Measurements from ENCODE around the gene FABP3. TPM values are rescaled to one million over a fixed set of nuclear protein-coding genes. Genes with fewer than 3 reads are reported as not detected.

Gene FABP3
- total and polyA plus RNA-seq, 2 of the 4 experiments (the other 2 are of a cell fraction): 4.8 to 8.6 TPM

DNA sequence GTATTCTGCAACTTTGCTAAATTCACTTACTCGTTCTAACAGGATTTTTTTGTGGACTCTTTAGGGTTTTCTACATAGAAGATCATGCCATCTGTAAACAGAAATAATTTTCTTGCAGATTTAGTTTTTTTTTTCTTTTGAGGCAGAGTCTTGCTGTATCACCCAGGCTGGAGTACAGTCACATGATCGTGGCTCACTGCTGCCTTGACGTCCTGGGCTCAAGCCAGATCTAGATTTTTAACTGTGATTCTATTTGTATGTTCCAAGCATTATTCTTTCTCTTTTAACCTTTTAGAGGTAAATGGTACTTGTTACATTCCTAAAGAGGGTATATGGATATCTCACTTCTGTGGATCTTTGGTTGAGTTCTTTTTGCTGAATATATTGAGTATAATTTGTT lies 18.6 kb downstream of the FABP3 start:
- H3K4me3 ChIP-seq (ENCODE audit: insufficient read depth, low read depth, low read length): no peak overlapping the region
- H2BK5ac ChIP-seq (ENCODE audit: low read depth, low read length, poor library complexity, severe bottlenecking): no peak overlapping the region
- H2AK5ac ChIP-seq (ENCODE audit: low read depth, low read length): no peak overlapping the region
- ChIA-PET POLR2A (ENCODE audit: unreplicated experiment) (no interaction called here), CTCF (no interaction called here)
- BruUV-seq (replicated peaks): no TSS peak
- TF ChIP-seq, protein P1, sequence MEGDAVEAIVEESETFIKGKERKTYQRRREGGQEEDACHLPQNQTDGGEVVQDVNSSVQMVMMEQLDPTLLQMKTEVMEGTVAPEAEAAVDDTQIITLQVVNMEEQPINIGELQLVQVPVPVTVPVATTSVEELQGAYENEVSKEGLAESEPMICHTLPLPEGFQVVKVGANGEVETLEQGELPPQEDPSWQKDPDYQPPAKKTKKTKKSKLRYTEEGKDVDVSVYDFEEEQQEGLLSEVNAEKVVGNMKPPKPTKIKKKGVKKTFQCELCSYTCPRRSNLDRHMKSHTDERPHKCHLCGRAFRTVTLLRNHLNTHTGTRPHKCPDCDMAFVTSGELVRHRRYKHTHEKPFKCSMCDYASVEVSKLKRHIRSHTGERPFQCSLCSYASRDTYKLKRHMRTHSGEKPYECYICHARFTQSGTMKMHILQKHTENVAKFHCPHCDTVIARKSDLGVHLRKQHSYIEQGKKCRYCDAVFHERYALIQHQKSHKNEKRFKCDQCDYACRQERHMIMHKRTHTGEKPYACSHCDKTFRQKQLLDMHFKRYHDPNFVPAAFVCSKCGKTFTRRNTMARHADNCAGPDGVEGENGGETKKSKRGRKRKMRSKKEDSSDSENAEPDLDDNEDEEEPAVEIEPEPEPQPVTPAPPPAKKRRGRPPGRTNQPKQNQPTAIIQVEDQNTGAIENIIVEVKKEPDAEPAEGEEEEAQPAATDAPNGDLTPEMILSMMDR (conservative IDR thresholded peaks at IDR 0.05; ENCODE audit: low read depth, low read length): no peak
- no peak for TF ChIP-seq MAFK (IDR thresholded peaks at IDR 0.05; ENCODE audit: low read depth, low read length)
- peaks cover 3% of the 10 kb centered on the region; the same call in 1 of the 2 replicates for H3K9me1 ChIP-seq (ENCODE audit: insufficient read depth, low read length)
- H2BK120ac ChIP-seq (ENCODE audit: low read depth, low read length): no peak overlapping the region
- no peak overlapping the region for H4K91ac ChIP-seq (ENCODE audit: insufficient read depth, low read depth, low read length)
- no peaks in the 10 kb centered on the region for H3K9me3 ChIP-seq (ENCODE audit: control insufficient read depth, insufficient read depth, low read length)
- H3K27me3 ChIP-seq (ENCODE audit: control insufficient read depth, insufficient read depth, low read length): no peaks in the 10 kb centered on the region
- H3K4me2 ChIP-seq (ENCODE audit: low read depth, low read length): no peak overlapping the region
- no peak overlapping the region for H3K27ac ChIP-seq (ENCODE audit: insufficient read depth, low read length)
- peaks cover 7% of the 10 kb centered on the region for H3K36me3 ChIP-seq (ENCODE audit: control insufficient read depth, insufficient read depth, low read length)
- intact Hi-C loops (cut with micrococcal nuclease) (no loop called here), dilution Hi-C loops (cut with HindIII; ENCODE audit: low sequenced_read_pairs, unreplicated experiment) (no loop called here), in situ Hi-C loops (cut with MboI; ENCODE audit: low sequenced_read_pairs) (no loop called here)
- no peak overlapping the region for H3K9ac ChIP-seq (ENCODE audit: low read depth, low read length)
- H3K56ac ChIP-seq (ENCODE audit: extremely low read depth, insufficient read depth, low read length): no peak overlapping the region
- no peak overlapping the region for H3K14ac ChIP-seq (replicated peaks; ENCODE audit: low read depth, low read length)
- H4K5ac ChIP-seq (ENCODE audit: low read depth, low read length): no peak overlapping the region
- 100% methylated on average over 1 of the region's 3 CpGs; no CpG with 5 or more reads in 1 of the 2 experiments for WGBS, 2 experiments (ENCODE audit: extremely low coverage in 2 of 2, insufficient read length in 1 of 2)
- H4K20me1 ChIP-seq (ENCODE audit: insufficient read depth, low read length): no peaks in the 10 kb centered on the region
- H3K4me1 ChIP-seq (ENCODE audit: control insufficient read depth, insufficient read depth, low read length): no peaks in the 10 kb centered on the region
- no peak overlapping the region for H2BK15ac ChIP-seq (ENCODE audit: low read depth, low read length)
- H3K79me1 ChIP-seq (ENCODE audit: low read depth in 1 of 2, low read length in 2 of 2): 0 out of 4 replicates have a peak, but pooled peaks cover 0 to 2% of the 10 kb centered on the region in 2 experiments
- H3K18ac ChIP-seq (ENCODE audit: low read depth, low read length): no peak overlapping the region
- no peak overlapping the region for H3K23ac ChIP-seq (ENCODE audit: low read depth, low read length)
- no peak overlapping the region for H2BK20ac ChIP-seq (ENCODE audit: low read depth, low read length)
- no peak overlapping the region for H2AFZ ChIP-seq (replicated peaks; ENCODE audit: low read length, poor library complexity)
- H2AK9ac ChIP-seq (replicated peaks; ENCODE audit: low read depth, low read length, poor library complexity): no peak overlapping the region
- H3K4ac ChIP-seq (ENCODE audit: low read depth, low read length): no peak overlapping the region
- ATAC-seq (ENCODE audit: low read depth): peak; percentile 27; the same call in 1 of the 2 replicates
- H4K8ac ChIP-seq (ENCODE audit: low read depth in 2 of 2, low read length in 2 of 2): no peak overlapping the region
- peak; percentile 44 for DNase-seq

Measured in IMR-90 (cell line).